ENCODE results near the gene EMP2. TPM values are rescaled to one million over a fixed set of nuclear protein-coding genes. Genes with fewer than 3 reads are reported as not detected.

EMP2 gene
- polyA plus RNA-seq, 1 donor from 2014 or later: 0.14 TPM

DNA sequence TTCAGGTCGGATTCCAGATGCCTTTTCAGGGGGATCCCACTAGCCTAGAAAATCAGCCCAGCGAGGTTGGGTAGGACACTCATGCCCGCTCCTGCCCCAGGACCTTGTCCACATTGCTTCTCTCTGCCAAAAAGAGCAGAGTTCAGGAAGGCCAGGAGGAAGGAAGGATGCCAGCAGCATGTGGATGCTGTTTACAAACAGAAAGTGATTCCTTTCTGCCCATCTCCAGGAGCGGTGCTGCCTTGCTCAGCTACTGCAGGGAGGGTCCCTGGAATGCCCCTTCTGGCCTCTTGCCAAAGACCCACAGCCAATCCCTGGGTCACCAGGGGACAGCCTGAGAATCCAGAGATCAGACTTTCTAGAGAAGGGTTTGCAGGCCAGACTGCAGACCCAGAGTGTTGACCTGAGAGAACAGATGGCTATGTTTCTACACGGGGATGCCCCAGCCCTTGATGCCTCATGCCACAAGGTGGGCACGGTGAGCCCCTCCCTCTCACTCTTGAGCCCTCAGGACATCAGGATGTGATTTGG, 32.3 kb upstream of the EMP2 start:
- no peaks in the 10 kb centered on the region for H3K9me2 ChIP-seq (ENCODE audit: insufficient read depth, low read length)
- TF ChIP-seq MXI1 (conservative IDR thresholded peaks at IDR 0.05; ENCODE audit: poor library complexity, severe bottlenecking) (no peak), SMC3 (conservative IDR thresholded peaks at IDR 0.05; ENCODE audit: poor library complexity) (no peak), EP300 (conservative IDR thresholded peaks at IDR 0.05; ENCODE audit: poor library complexity, severe bottlenecking) (no peak), POLR2AphosphoS5 (IDR thresholded peaks at IDR 0.05) (no peak), RAD21 (conservative IDR thresholded peaks at IDR 0.05) (no peak), EZH2 (IDR thresholded peaks at IDR 0.05; ENCODE audit: borderline replicate concordance, insufficient read depth, low read length, poor library complexity, severe bottlenecking) (no peak), TAF1 (IDR thresholded peaks at IDR 0.05; ENCODE audit: low read depth) (no peak)
- TF ChIP-seq, protein P1, sequence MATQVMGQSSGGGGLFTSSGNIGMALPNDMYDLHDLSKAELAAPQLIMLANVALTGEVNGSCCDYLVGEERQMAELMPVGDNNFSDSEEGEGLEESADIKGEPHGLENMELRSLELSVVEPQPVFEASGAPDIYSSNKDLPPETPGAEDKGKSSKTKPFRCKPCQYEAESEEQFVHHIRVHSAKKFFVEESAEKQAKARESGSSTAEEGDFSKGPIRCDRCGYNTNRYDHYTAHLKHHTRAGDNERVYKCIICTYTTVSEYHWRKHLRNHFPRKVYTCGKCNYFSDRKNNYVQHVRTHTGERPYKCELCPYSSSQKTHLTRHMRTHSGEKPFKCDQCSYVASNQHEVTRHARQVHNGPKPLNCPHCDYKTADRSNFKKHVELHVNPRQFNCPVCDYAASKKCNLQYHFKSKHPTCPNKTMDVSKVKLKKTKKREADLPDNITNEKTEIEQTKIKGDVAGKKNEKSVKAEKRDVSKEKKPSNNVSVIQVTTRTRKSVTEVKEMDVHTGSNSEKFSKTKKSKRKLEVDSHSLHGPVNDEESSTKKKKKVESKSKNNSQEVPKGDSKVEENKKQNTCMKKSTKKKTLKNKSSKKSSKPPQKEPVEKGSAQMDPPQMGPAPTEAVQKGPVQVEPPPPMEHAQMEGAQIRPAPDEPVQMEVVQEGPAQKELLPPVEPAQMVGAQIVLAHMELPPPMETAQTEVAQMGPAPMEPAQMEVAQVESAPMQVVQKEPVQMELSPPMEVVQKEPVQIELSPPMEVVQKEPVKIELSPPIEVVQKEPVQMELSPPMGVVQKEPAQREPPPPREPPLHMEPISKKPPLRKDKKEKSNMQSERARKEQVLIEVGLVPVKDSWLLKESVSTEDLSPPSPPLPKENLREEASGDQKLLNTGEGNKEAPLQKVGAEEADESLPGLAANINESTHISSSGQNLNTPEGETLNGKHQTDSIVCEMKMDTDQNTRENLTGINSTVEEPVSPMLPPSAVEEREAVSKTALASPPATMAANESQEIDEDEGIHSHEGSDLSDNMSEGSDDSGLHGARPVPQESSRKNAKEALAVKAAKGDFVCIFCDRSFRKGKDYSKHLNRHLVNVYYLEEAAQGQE (IDR thresholded peaks at IDR 0.05; ENCODE audit: borderline replicate concordance): no peak
- TF ChIP-seq, protein P2, sequence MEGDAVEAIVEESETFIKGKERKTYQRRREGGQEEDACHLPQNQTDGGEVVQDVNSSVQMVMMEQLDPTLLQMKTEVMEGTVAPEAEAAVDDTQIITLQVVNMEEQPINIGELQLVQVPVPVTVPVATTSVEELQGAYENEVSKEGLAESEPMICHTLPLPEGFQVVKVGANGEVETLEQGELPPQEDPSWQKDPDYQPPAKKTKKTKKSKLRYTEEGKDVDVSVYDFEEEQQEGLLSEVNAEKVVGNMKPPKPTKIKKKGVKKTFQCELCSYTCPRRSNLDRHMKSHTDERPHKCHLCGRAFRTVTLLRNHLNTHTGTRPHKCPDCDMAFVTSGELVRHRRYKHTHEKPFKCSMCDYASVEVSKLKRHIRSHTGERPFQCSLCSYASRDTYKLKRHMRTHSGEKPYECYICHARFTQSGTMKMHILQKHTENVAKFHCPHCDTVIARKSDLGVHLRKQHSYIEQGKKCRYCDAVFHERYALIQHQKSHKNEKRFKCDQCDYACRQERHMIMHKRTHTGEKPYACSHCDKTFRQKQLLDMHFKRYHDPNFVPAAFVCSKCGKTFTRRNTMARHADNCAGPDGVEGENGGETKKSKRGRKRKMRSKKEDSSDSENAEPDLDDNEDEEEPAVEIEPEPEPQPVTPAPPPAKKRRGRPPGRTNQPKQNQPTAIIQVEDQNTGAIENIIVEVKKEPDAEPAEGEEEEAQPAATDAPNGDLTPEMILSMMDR (IDR thresholded peaks at IDR 0.05; ENCODE audit: poor library complexity, severe bottlenecking): no peak
- H3F3A ChIP-seq (ENCODE audit: insufficient read depth, low read length, poor library complexity, severe bottlenecking): no peaks in the 10 kb centered on the region
- no peak overlapping the region for H3K4me3 ChIP-seq (ENCODE audit: low read length)
- no peak overlapping the region for H2AFZ ChIP-seq (ENCODE audit: low read depth, low read length)
- no peaks in the 10 kb centered on the region for H4K20me1 ChIP-seq (ENCODE audit: insufficient read depth)
- H3K9ac ChIP-seq (ENCODE audit: low read length): no peak overlapping the region
- H3K4me2 ChIP-seq (ENCODE audit: low read length): no peak overlapping the region
- no peaks in the 10 kb centered on the region for H3K27me3 ChIP-seq (ENCODE audit: insufficient read depth, low read depth, low read length)
- no peaks in the 10 kb centered on the region for H3K36me3 ChIP-seq (ENCODE audit: insufficient read depth, low read length)
- H3K79me2 ChIP-seq (replicated peaks; ENCODE audit: insufficient read depth, low read length): no peaks in the 10 kb centered on the region
- H3K27ac ChIP-seq (ENCODE audit: low read length): no peak overlapping the region
- H3K9me3 ChIP-seq (ENCODE audit: low read length): no peaks in the 10 kb centered on the region

DNA sequence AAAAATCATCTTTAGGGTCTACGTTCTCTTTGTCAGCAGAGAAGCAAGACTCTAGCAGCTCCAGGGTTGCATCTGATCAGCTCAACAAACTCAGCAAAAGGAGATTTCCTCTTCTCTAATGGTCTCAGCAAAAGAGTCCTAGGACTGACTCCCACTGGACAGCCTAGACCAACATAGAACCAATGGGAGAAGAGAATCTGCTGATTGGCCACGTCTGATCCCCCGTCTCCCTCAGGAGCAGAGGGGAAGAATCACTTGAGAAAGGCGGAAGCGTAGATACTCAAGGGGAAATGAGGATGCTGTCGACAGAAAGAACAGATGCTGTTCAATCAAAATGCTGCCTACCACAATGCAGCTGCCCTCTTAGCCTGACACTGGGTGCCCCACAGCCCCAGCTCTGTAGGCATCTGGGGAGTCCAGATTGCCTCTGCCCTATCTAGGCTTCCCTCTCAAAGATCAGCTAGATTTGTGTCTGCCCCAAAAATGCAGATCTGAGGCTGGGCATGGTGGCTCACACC, 31.5 kb upstream of the EMP2 start:
- TF ChIP-seq TAF1 (IDR thresholded peaks at IDR 0.05; ENCODE audit: low read depth) (no peak), POLR2AphosphoS5 (IDR thresholded peaks at IDR 0.05) (no peak), EZH2 (IDR thresholded peaks at IDR 0.05; ENCODE audit: borderline replicate concordance, insufficient read depth, low read length, poor library complexity, severe bottlenecking) (no peak), RAD21 (conservative IDR thresholded peaks at IDR 0.05) (no peak), SMC3 (conservative IDR thresholded peaks at IDR 0.05; ENCODE audit: poor library complexity) (no peak), MXI1 (conservative IDR thresholded peaks at IDR 0.05; ENCODE audit: poor library complexity, severe bottlenecking) (no peak), EP300 (conservative IDR thresholded peaks at IDR 0.05; ENCODE audit: poor library complexity, severe bottlenecking) (no peak)
- TF ChIP-seq, protein P1 (IDR thresholded peaks at IDR 0.05; ENCODE audit: borderline replicate concordance): no peak
- TF ChIP-seq, protein P2 (IDR thresholded peaks at IDR 0.05; ENCODE audit: poor library complexity, severe bottlenecking): no peak
- no peak overlapping the region for H2AFZ ChIP-seq (ENCODE audit: low read depth, low read length)
- H3K4me3 ChIP-seq (ENCODE audit: low read length): no peak overlapping the region
- no peaks in the 10 kb centered on the region for H3F3A ChIP-seq (ENCODE audit: insufficient read depth, low read length, poor library complexity, severe bottlenecking)
- no peaks in the 10 kb centered on the region for H3K36me3 ChIP-seq (ENCODE audit: insufficient read depth, low read length)
- no peak overlapping the region for H3K27ac ChIP-seq (ENCODE audit: low read length)
- H3K9me2 ChIP-seq (ENCODE audit: insufficient read depth, low read length): no peaks in the 10 kb centered on the region
- H3K9me3 ChIP-seq (ENCODE audit: low read length): no peaks in the 10 kb centered on the region
- no peaks in the 10 kb centered on the region for H4K20me1 ChIP-seq (ENCODE audit: insufficient read depth)
- H3K9ac ChIP-seq (ENCODE audit: low read length): no peak overlapping the region
- H3K27me3 ChIP-seq (ENCODE audit: insufficient read depth, low read depth, low read length): no peaks in the 10 kb centered on the region
- no peak overlapping the region for H3K4me2 ChIP-seq (ENCODE audit: low read length)
- H3K79me2 ChIP-seq (replicated peaks; ENCODE audit: insufficient read depth, low read length): no peaks in the 10 kb centered on the region

Measured in neural cell (in vitro differentiated cells).